HL-60 (cell line): ENCODE results near the gene PPP5C.

Source experiments
- CTCF ChIP-seq: IDR thresholded peaks from one replicate; pipeline ENCODE4 v1.5.1; 2011; ENCODE audit warnings: low read length, control low read depth, inconsistent platforms; ENCODE audit not compliant: insufficient read depth
- GABPA ChIP-seq: IDR thresholded peaks from 2 replicates; pipeline ENCODE4 v1.6.1; 2012; ENCODE audit warnings: low read depth
- POLR2AphosphoS5 ChIP-seq: IDR thresholded peaks from 2 replicates; pipeline ENCODE4 v1.6.1; 2012; ENCODE audit warnings: low read depth
- REST ChIP-seq: IDR thresholded peaks from 2 replicates; pipeline ENCODE4 v1.6.1; 2012; ENCODE audit warnings: low read depth; ENCODE audit not compliant: insufficient replicate concordance

- TF ChIP-seq CTCF: no peak
- no peak for TF ChIP-seq REST
- TF ChIP-seq POLR2AphosphoS5: no peak
- no peak for TF ChIP-seq GABPA
Observed at GRCh38 chr19:46392837-46393236, 46.0 kb downstream of the PPP5C start.
